Measurements from ENCODE around the gene PACC1. TPM values are rescaled to one million over a fixed set of nuclear protein-coding genes. Genes with fewer than 3 reads are reported as not detected.

The PACC1 gene
- polyA plus RNA-seq, 2 of the 4 experiments (the other 2 are of a cell fraction): 11.9 to 19.6 TPM

DNA sequence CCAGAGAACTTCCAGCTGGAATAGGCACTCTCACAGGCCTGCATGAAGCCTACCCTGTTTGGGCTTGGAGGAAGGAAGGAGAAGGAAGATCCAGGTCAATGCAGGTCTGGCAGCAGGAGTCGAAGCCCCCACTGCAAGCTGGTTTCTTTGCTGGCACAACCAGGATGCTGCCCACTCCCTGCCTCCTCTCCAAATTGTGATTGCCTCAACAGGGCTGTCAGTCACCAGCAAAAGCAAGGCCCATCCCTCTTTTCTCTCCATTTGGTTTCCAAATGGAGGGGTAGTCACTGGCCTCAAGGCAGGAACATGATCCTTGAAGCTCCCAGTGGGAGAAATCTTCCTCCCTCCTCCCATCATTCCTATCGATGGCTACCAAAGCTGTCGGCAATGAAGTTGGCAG, 37.0 kb downstream of the PACC1 start:
- 89% methylated on average over 3 of the region's 3 CpGs for WGBS (ENCODE audit: missing lambda C conversion rate)
- DNase-seq (ENCODE audit: low read depth in 1 of 2, low spot score in 1 of 2): no peak
- FAIRE-seq: no peak
- Histone ChIP-seq H3K27ac (no peak overlapping the region), H3K9me3 (peaks cover 4% of the 10 kb centered on the region; the same call in 1 of the 3 replicates), H3K4me1 (no peaks in the 10 kb centered on the region), H3K4me2 (no peak overlapping the region), H3K4me3 (no peak overlapping the region)
- ChIA-PET CTCF (interaction anchor here (1.2 to 1.8 kb wide), 8 partner anchors 10 to 696 kb away, joined by 3 to 6 read pairs (median 4); no protein-coding TSS in a partner anchor), POLR2A (no interaction called here)
- TF ChIP-seq SMC3 (IDR thresholded peaks at IDR 0.05) (no peak), JUN (IDR thresholded peaks at IDR 0.05) (no peak), ATOH8 (CRISPR knock-in tag; IDR thresholded peaks at IDR 0.05; ENCODE audit: low read depth) (no peak), HMGXB4 (CRISPR knock-in tag; IDR thresholded peaks at IDR 0.05; ENCODE audit: borderline replicate concordance) (no peak), MAFK (IDR thresholded peaks at IDR 0.05; ENCODE audit: partially characterized antibody) (no peak)
- TF ChIP-seq, protein P1, sequence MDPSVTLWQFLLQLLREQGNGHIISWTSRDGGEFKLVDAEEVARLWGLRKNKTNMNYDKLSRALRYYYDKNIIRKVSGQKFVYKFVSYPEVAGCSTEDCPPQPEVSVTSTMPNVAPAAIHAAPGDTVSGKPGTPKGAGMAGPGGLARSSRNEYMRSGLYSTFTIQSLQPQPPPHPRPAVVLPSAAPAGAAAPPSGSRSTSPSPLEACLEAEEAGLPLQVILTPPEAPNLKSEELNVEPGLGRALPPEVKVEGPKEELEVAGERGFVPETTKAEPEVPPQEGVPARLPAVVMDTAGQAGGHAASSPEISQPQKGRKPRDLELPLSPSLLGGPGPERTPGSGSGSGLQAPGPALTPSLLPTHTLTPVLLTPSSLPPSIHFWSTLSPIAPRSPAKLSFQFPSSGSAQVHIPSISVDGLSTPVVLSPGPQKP (IDR thresholded peaks at IDR 0.05; ENCODE audit: low read depth, low read length): no peak
- ATAC-seq: 0 out of 6 replicates have a peak, but pooled peaks of 1 of the 2 experiments have one; percentile 32

GRCh38 chr1:212375986-212376385, 38.7 kb downstream of the PACC1 start:
- no peak overlapping the region for H3K27ac ChIP-seq
- FAIRE-seq (no peak), DNase-seq (ENCODE audit: low read depth in 1 of 2, low spot score in 1 of 2) (no peak), ATAC-seq (no peak)
- ChIA-PET POLR2A (interaction anchor here (0.6 kb wide), 1 partner anchor 401 kb away, joined by 3 read pairs; no protein-coding TSS in a partner anchor), CTCF (interaction anchor here (0.8 to 2.0 kb wide), 6 partner anchors 9 to 329 kb away, joined by 3 to 14 read pairs (median 3); no protein-coding TSS in a partner anchor)
- no peak overlapping the region for H3K4me2 ChIP-seq
- no peak overlapping the region for H3K4me3 ChIP-seq
- peaks cover 7% of the 10 kb centered on the region; the same call in 1 of the 3 replicates for H3K9me3 ChIP-seq
- H3K4me1 ChIP-seq: no peaks in the 10 kb centered on the region
- WGBS (ENCODE audit: missing lambda C conversion rate): 87% methylated on average over 5 of the region's 5 CpGs
- no peak for TF ChIP-seq FOXS1 (CRISPR knock-in tag; IDR thresholded peaks at IDR 0.05)
- no peak for TF ChIP-seq BCL3 (IDR thresholded peaks at IDR 0.05)
- TF ChIP-seq RCOR1 (IDR thresholded peaks at IDR 0.05; ENCODE audit: low read depth, low read length): no peak
- TF ChIP-seq HMGXB4 (CRISPR knock-in tag; IDR thresholded peaks at IDR 0.05; ENCODE audit: borderline replicate concordance): no peak
- no peak for TF ChIP-seq HDAC2 (IDR thresholded peaks at IDR 0.05)

DNA sequence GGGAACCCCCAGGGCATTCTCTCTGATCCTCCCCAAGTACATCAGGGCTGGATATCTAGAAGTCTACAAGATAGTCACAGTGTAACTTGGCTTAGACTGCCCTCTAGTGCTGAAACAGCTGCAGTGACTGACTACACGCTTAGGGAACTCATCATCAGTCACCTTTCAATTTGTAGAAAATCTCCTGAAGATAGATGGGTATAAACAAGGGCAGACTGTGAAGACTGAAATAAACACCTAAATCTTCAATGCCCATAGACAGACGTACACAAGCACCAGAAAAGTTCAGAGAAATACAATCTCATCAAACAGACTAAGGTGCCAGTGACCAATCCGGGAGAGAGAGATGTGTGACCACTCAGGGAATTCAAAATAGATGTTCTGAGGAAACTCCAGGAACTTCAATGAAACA, 46.6 kb downstream of the PACC1 start:
- DNase-seq (ENCODE audit: low read depth in 1 of 2, low spot score in 1 of 2) (peak; percentile 54 to 74), FAIRE-seq (peak; percentile 59), ATAC-seq (peak; percentile 97 to 98)
- WGBS (ENCODE audit: missing lambda C conversion rate): 53% methylated on average over 3 of the region's 3 CpGs
- POLR2A ChIA-PET: no interaction called here
- TF ChIP-seq SMC3 (IDR thresholded peaks at IDR 0.05): peak; percentile 59
- peak; percentile 78 to 83 for TF ChIP-seq RAD21 (conservative IDR thresholded peaks at IDR 0.05 in 1 of 2, IDR thresholded peaks at IDR 0.05 in 1 of 2)
- TF ChIP-seq CTCF (IDR thresholded peaks at IDR 0.05): peak; percentile 76
- no peak for TF ChIP-seq PBX3 (IDR thresholded peaks at IDR 0.05)
- peaks cover 7% of the 10 kb centered on the region; the same call in 1 of the 3 replicates for H3K9me3 ChIP-seq
- H3K4me3 ChIP-seq: no peak overlapping the region
- CTCF ChIA-PET: interaction anchor here (0.6 to 6.5 kb wide), 27 partner anchors 8 to 687 kb away, joined by 3 to 80 read pairs (median 5); partner anchors contain the start of genes DTL and INTS7
- no peak overlapping the region for H3K4me2 ChIP-seq
- H3K27ac ChIP-seq: no peak overlapping the region
- H3K4me1 ChIP-seq: no peaks in the 10 kb centered on the region

Data from A549 (cell line).